Measurements from ENCODE around the gene IQSEC1. TPM values are rescaled to one million over a fixed set of nuclear protein-coding genes. Genes with fewer than 3 reads are reported as not detected.
A peak's percentile ranks its signal among the peaks of the same experiment; 100 is the strongest.

IQSEC1 gene
- total and polyA plus RNA-seq, 9 of the 15 experiments (the other 6 are each of a cell fraction or from before 2014, with no cell fraction given) = 0.56 to 39.0 (median 6.8) TPM

DNA sequence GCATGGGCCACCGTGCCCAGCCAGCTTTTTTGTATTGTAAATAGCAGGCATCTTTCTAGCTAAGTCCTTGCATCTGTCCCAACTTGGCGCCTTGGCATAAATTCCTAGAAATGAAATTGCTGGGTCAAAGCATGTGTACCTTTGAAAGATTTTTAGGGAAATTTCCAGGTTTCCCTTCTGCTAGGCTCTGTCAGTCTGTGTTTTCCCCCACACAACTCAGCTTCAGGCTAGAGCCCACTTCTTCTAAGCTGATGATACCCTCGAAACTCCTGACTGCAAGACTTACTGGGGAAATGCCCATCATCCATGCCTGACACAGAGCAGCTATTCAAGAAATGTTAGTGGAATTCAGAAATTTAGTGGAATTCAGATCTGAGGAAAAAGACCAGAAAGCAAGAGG lies 221.0 kb downstream of the IQSEC1 start:
- Histone ChIP-seq H2AFZ (ENCODE audit: low read depth, low read length) (no peak overlapping the region), H3K9me3 (replicated peaks; ENCODE audit: control insufficient read depth, insufficient read depth, low read depth, low read length) (no peaks in the 10 kb centered on the region), H3K79me2 (ENCODE audit: control insufficient read depth, insufficient read depth, low read length) (no peaks in the 10 kb centered on the region), H3K9ac (ENCODE audit: insufficient read depth in 1 of 2, low read depth in 2 of 2, low read length in 2 of 2) (no peak overlapping the region), H3K4me2 (ENCODE audit: insufficient read depth, low read length) (no peak overlapping the region), H3K4me3 (no peak overlapping the region), H4K20me1 (replicated peaks; ENCODE audit: control insufficient read depth, insufficient read depth, low read length) (no peaks in the 10 kb centered on the region), H3K9me1 (ENCODE audit: control insufficient read depth, insufficient read depth, low read length) (no peaks in the 10 kb centered on the region), H3K27ac (ENCODE audit: extremely low read depth, low read depth, low read length) (no peak overlapping the region), H3K27me3 (ENCODE audit: control insufficient read depth in 2 of 2, insufficient read depth in 2 of 2, low read length in 2 of 2) (peaks cover 41 to 53% of the 10 kb centered on the region in 2 experiments), H3K36me3 (ENCODE audit: control insufficient read depth, insufficient read depth, low read length) (no peaks in the 10 kb centered on the region), H3K4me1 (replicated peaks in 1 of 2; ENCODE audit: control insufficient read depth in 2 of 2, insufficient read depth in 2 of 2, low read length in 2 of 2) (no peaks in the 10 kb centered on the region; a peak in 1 of 5 replicates)
- CTCF ChIA-PET (ENCODE audit: low intra/inter-chr PET ratio) = no interaction called here
- in situ Hi-C loops (cut with MboI) = no loop called here
- DNase-seq (ENCODE audit: extremely low read depth in 1 of 4, low spot score in 3 of 4) (no peak), ATAC-seq (no peak), FAIRE-seq (peak; percentile 26)
- TF ChIP-seq ZFP36 (IDR thresholded peaks at IDR 0.05; ENCODE audit: low read depth, low read length, partially characterized antibody) (no peak), CCNT2 (IDR thresholded peaks at IDR 0.05; ENCODE audit: borderline replicate concordance, extremely low read depth, insufficient read length, low read depth, low read length) (no peak), U2AF2 (optimal IDR thresholded peaks at IDR 0.05; ENCODE audit: low read depth, low read length) (no peak), HSF4 (CRISPR knock-in tag; IDR thresholded peaks at IDR 0.05; ENCODE audit: borderline replicate concordance) (no peak), THRAP3 (IDR thresholded peaks at IDR 0.05; ENCODE audit: borderline replicate concordance) (no peak), PHTF2 (CRISPR knock-in tag; IDR thresholded peaks at IDR 0.05) (no peak), ZNF830 (CRISPR knock-in tag; IDR thresholded peaks at IDR 0.05) (no peak), DMBX1 (CRISPR knock-in tag; IDR thresholded peaks at IDR 0.05; ENCODE audit: borderline replicate concordance) (no peak), RUNX1 (IDR thresholded peaks at IDR 0.05; ENCODE audit: low read depth) (no peak), JUNB (CRISPR knock-in tag; conservative IDR thresholded peaks at IDR 0.05) (no peak), ZNF583 (CRISPR knock-in tag; IDR thresholded peaks at IDR 0.05) (no peak), SMARCC2 (IDR thresholded peaks at IDR 0.05; ENCODE audit: low read depth) (no peak), HMGN3 (IDR thresholded peaks at IDR 0.05; ENCODE audit: borderline replicate concordance, extremely low read depth, insufficient read length, low read depth, low read length) (no peak), SNIP1 (IDR thresholded peaks at IDR 0.05; ENCODE audit: low read depth) (no peak), BMI1 (IDR thresholded peaks at IDR 0.05; ENCODE audit: low read length) (no peak)
- 6% methylated on average over 3 of the region's 3 CpGs for WGBS (ENCODE audit: insufficient coverage, low coverage, missing lambda C conversion rate)
- POLR2A ChIA-PET = interaction anchor here (0.7 to 3.4 kb wide), 5 partner anchors 8 to 17 kb away, joined by 3 to 25 read pairs (median 8); partner anchors contain the start of gene RPL32
- BruUV-seq (replicated peaks) = no TSS peak
- intact Hi-C loops (cut with micrococcal nuclease) = no loop called here

Small RNAs within 50 kb of the gene (small RNA-seq; reads per million reads assigned to genes)
- not detected for gene AC034198.1
- gene AC069271.1 = not detected

Other genes with a start within 250 kb of the IQSEC1 start
- gene RPL32, start 231.9 kb downstream of the IQSEC1 start, total RNA-seq (2014; rRNA removed) = 3,132 and 3,347 TPM in 2 replicates
- gene RPL32, start 231.9 kb downstream of the IQSEC1 start, total RNA-seq (2014; rRNA removed; fragmentation: Illumina TruSeq; extraction: Trizol) = 4,513 and 4,632 TPM in 2 replicates
- gene RPL32, start 231.9 kb downstream of the IQSEC1 start, total RNA-seq (2015; rRNA removed; fragmentation: Illumina TruSeq; extraction: Trizol) = 4,527 and 4,779 TPM in 2 replicates
- 2,738 and 3,009 TPM in 2 replicates for gene RPL32, start 231.9 kb downstream of the IQSEC1 start, total RNA-seq (2021)
- gene RPL32, start 231.9 kb downstream of the IQSEC1 start, polyA plus RNA-seq (2011; rRNA removed) = 4,861 and 5,231 TPM in 2 replicates
- 5,815 and 6,200 TPM in 2 replicates for gene RPL32, start 231.9 kb downstream of the IQSEC1 start, polyA plus RNA-seq (2014; fragmentation: Illumina TruSeq; extraction: Trizol)
- gene RPL32, start 231.9 kb downstream of the IQSEC1 start, polyA plus RNA-seq (2014; fragmentation: Nextera tagmentation; extraction: Ambion mirVana) = 1,000 to 10,000 TPM; 3,469 to 4,286 TPM
- 4,142 and 5,104 TPM in 2 replicates for gene RPL32, start 231.9 kb downstream of the IQSEC1 start, polyA plus RNA-seq (2014; rRNA removed)